ENCODE data around the gene RPL7A. TPM values are rescaled to one million over a fixed set of nuclear protein-coding genes. Genes with fewer than 3 reads are reported as not detected.

The RPL7A gene
- total and polyA plus RNA-seq, 2 donors (not counting 3 experiments of a cell fraction or from before 2014, with no cell fraction given) = 2,112 to 2,329 TPM

GRCh38 chr9:133344979-133345378, 3.0 kb upstream of the RPL7A start:
- peaks cover 5 to 44% of the 10 kb centered on the region in 2 experiments for H3K36me3 ChIP-seq (ENCODE audit: control insufficient read depth in 2 of 2, extremely low read depth in 1 of 2, insufficient read depth in 2 of 2, low read length in 2 of 2)
- no TSS peak for BruUV-seq (replicated peaks)
- H2AFZ ChIP-seq (ENCODE audit: low read depth, low read length) = no peak overlapping the region
- TF ChIP-seq MYC (IDR thresholded peaks at IDR 0.05; ENCODE audit: low read depth, low read length) (no peak), CTCF (IDR thresholded peaks at IDR 0.05; ENCODE audit: extremely low read depth in 1 of 2, insufficient read depth in 1 of 2, low read depth in 1 of 2, low read length in 2 of 2) (no peak), POLR2A (IDR thresholded peaks at IDR 0.05; ENCODE audit: low read depth, low read length) (no peak), POLR2AphosphoS5 (IDR thresholded peaks at IDR 0.05; ENCODE audit: insufficient read depth, low read depth, low read length) (no peak), FOS (IDR thresholded peaks at IDR 0.05; ENCODE audit: borderline replicate concordance, insufficient read depth, low read length) (no peak), JUN (IDR thresholded peaks at IDR 0.05; ENCODE audit: borderline replicate concordance, insufficient read depth, insufficient read length, low read depth) (no peak), MAX (IDR thresholded peaks at IDR 0.05; ENCODE audit: insufficient read depth, insufficient read length) (no peak), EZH2 (IDR thresholded peaks at IDR 0.05; ENCODE audit: borderline replicate concordance, low read depth, low read length, severe bottlenecking) (no peak), GATA2 (IDR thresholded peaks at IDR 0.05; ENCODE audit: insufficient read depth, insufficient read length, low read depth, low read length) (no peak)
- no peaks in the 10 kb centered on the region for H3K27me3 ChIP-seq (ENCODE audit: control insufficient read depth in 2 of 2, insufficient read depth in 2 of 2, low read length in 2 of 2)
- H3K9me1 ChIP-seq (replicated peaks; ENCODE audit: control insufficient read depth, extremely low read depth, insufficient read depth, low read length) = no peaks in the 10 kb centered on the region
- peaks cover 9% of the 10 kb centered on the region for H3K4me1 ChIP-seq (ENCODE audit: control insufficient read depth, extremely low read depth, insufficient read depth, low read length)
- DNase-seq (ENCODE audit: low read depth, low spot score) = no peak
- dilution Hi-C loops (cut with MboI; ENCODE audit: extremely low pct_ligation_motif_present, low sequenced_read_pairs) = no loop called here
- intact Hi-C loops (cut with micrococcal nuclease) = loop anchor here (5.0 kb wide), 1 partner anchor 158 kb away; no protein-coding TSS in a partner anchor
- POLR2A ChIA-PET = no interaction called here
- no peak overlapping the region for H3K4me3 ChIP-seq (replicated peaks in 1 of 3; ENCODE audit: insufficient read depth in 1 of 3, low read depth in 1 of 3, low read length in 3 of 3)
- peaks cover 35% of the 10 kb centered on the region for H3K79me2 ChIP-seq (ENCODE audit: control insufficient read depth, insufficient read depth, low read length)
- no peak for FAIRE-seq
- CTCF ChIA-PET = no interaction called here
- H3K9ac ChIP-seq (replicated peaks; ENCODE audit: extremely low read depth, insufficient read depth, low read length) = no peak overlapping the region
- H3K4me2 ChIP-seq (ENCODE audit: insufficient read depth, low read length) = no peak overlapping the region
- H3K9me3 ChIP-seq (replicated peaks; ENCODE audit: control insufficient read depth, insufficient read depth, low read length) = no peaks in the 10 kb centered on the region
- no peaks in the 10 kb centered on the region for H4K20me1 ChIP-seq (replicated peaks; ENCODE audit: control insufficient read depth, extremely low read depth, insufficient read depth, low read length)
- no peak overlapping the region for H3K27ac ChIP-seq (ENCODE audit: insufficient read depth, low read depth, low read length)
